ENCODE results near the gene ANKS6.

The ANKS6 gene

DNA sequence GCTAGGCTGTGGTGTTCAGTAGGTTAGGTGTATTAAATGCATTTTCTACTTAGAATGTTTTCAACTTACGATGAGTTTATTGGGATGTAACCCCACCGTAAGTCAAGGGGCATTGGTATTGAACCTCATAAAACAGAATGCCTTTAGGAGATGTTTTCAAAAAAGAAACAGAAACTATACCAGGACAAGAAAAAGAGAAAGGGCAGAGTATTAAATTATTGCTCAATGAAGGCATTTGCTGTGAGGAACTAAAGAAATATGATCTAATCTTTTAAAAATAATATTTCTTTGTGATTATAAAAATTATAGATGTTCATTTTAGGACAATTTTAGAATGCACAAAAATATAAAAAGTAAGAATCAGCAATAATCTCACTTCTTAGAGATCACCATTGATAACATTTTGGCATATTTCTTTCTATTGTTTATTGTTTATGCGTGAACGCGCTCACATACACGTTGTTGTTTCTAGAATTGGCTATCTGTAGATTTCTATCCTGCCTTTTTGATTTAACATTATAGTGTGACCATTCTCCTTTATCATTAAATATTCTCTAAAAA, 19.1 kb upstream of the ANKS6 start:
- DNase-seq (ENCODE audit: low read depth in 1 of 2, low spot score in 1 of 2) = no peak

- DNase-seq (ENCODE audit: low read depth in 1 of 2, low spot score in 1 of 2) = no peak
Observed at GRCh38 chr9:98811051-98811650, 14.8 kb upstream of the ANKS6 start.

- DNase-seq (ENCODE audit: low read depth in 1 of 2, low spot score in 1 of 2) = no peak
Observed at GRCh38 chr9:98810102-98810842, 13.9 kb upstream of the ANKS6 start.

DNA sequence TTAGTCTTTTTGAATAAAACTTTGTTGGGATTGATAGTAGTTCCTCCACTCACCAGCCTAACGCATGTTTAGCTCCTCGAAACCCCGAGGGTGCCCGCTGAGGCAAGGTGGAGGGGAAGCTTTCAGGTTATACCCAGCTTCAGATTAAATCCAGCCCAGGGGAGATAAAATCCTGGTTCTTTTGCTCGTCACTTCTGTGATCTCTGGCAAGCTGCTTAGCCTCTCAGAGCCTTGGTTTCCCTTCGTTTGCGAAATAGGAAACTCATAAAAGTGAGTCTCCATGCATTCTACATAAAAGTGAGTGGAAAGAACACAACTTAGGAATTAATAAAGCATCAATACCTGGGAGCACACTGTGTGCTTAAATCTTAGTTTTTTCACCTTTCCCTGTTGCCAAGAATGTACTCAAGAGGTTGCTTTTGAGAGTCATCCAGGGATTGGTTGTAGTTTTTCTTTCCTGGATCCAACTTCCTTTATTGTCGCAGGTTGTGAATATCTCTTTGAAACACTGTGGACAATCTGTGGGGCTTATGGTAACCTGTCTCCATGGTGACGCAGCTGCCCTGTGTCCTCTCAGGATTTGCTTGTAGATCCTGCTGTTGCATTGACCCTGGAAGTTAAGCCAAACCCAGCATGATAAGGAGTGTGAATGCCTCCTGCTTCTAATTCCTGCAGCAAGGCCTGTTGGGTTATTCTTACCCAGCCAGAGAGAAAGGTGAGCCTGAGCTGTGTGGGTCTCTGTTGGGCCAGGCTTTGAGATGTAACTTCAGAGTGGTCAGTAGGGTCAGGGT, 13.2 kb upstream of the ANKS6 start:
- DNase-seq (ENCODE audit: low read depth in 1 of 2, low spot score in 1 of 2) = no peak

DNA sequence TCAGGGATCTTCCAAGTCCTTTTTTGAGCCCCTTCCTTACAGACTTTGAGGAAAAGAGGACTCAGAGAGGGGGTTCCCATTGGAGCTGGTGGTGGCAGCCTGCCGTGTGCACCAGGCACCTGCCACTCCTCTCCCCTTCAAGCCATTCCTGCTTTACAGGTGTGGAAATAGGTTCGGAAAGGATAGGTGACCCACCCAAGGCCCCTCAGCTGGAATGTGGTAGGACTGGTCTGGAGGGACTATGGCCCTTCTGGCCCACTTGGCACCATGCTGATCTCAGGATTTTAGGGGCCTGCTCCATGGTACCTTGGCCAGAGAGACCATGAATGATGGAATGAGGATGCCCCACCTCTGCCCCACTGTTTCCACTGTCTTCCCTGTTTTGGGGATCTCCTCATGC, 12.5 kb upstream of the ANKS6 start:
- no peak for DNase-seq (ENCODE audit: low read depth in 1 of 2, low spot score in 1 of 2)

GRCh38 chr9:98808411-98808815, 12.1 kb upstream of the ANKS6 start:
- no peak for DNase-seq (ENCODE audit: low read depth in 1 of 2, low spot score in 1 of 2)

GRCh38 chr9:98807814-98808195, 11.4 kb upstream of the ANKS6 start:
- DNase-seq (ENCODE audit: low read depth in 1 of 2, low spot score in 1 of 2) = peak in 1 of 2 donors; percentile 14

- peak; percentile 15 to 31 for DNase-seq (ENCODE audit: low read depth in 1 of 2, low spot score in 1 of 2)
Observed at GRCh38 chr9:98807070-98807813, 10.9 kb upstream of the ANKS6 start, which contains the start of gene GALNT12. Gene GALNT12, plus strand, starts transcription at chr9:98807670. Its CDS starts 29 bp downstream, at chr9:98807699.

DNA sequence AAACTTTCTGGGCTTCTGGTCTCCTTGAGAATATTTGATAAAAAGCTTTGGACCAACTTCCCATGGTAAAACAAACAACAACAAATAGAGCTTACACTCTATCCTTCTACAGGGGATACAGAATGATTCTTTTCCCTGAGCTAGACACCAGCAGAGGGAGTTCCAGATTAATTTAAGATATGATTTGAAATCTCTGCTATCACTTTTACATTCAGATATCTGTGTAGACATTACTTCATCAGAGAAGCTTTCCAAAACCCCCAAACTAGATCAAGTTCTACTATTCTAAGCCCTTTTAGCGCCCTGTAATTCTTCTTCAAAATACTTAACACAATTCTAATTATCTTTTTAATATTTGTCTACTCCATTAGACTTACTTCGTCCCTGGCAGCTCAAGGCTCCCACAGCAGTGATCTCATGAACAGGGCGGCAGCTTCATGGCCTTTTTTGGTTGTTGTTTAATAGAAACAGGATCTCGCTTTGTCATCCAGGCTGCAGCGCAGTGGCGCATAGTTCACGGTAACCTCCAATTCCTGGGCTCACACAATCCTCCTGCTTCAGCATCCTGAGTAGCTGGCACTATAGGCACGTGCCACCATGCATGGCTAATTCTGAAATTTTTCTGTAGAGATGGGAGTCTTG, 10.2 kb upstream of the ANKS6 start:
- no peak for DNase-seq (ENCODE audit: low read depth in 1 of 2, low spot score in 1 of 2)

GRCh38 chr9:98805506-98806272, 9.3 kb upstream of the ANKS6 start:
- no peak for DNase-seq (ENCODE audit: low read depth in 1 of 2, low spot score in 1 of 2)

- no peak for DNase-seq (ENCODE audit: low read depth in 1 of 2, low spot score in 1 of 2)
Observed at GRCh38 chr9:98804083-98804482, 7.7 kb upstream of the ANKS6 start.

DNA sequence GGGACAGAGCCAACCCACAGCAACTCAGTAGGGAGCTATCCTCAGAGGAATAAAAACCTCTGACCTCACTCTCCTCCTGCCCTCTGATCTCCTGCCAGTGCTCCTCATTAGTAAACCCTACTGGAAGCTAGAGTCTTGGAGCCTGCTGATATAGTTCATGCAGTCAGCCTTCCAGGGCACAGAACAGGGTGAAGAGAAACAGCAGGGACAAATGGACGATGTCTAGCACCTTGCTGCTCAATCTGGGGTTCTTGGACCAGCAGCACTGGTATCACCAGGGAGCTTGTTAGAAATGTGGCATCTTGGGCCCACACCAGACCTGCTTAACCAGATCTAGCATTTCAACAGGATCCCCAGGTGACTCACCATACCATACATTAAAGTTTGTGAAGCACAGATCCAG, 5.6 kb upstream of the ANKS6 start:
- DNase-seq (ENCODE audit: low read depth in 1 of 2, low spot score in 1 of 2) = no peak

DNA sequence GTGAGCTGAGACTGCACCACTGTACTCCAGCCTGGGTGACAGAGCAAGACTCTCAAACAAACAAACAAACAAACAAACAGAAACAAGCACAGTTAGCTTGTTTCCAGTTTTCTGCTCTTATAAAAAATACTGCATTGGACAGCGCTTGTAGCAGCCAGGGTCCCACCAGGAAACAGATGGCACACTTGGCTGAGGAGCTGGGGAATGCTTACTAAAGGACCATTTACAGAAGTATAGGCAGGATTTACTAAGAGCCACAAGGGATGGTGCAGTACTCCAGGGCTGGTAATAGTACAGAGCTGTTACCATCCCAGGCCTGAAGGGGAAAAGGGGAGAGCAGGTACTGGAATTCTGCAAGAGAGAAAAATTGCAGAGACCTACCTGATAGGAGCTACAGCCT, 5.2 kb upstream of the ANKS6 start:
- no peak for DNase-seq (ENCODE audit: low read depth in 1 of 2, low spot score in 1 of 2)

- DNase-seq (ENCODE audit: low read depth in 1 of 2, low spot score in 1 of 2) = no peak
Observed at GRCh38 chr9:98798254-98798653, 1.9 kb upstream of the ANKS6 start.

GRCh38 chr9:98797491-98797890, 1.1 kb upstream of the ANKS6 start:
- no peak for DNase-seq (ENCODE audit: low read depth in 1 of 2, low spot score in 1 of 2)

DNA sequence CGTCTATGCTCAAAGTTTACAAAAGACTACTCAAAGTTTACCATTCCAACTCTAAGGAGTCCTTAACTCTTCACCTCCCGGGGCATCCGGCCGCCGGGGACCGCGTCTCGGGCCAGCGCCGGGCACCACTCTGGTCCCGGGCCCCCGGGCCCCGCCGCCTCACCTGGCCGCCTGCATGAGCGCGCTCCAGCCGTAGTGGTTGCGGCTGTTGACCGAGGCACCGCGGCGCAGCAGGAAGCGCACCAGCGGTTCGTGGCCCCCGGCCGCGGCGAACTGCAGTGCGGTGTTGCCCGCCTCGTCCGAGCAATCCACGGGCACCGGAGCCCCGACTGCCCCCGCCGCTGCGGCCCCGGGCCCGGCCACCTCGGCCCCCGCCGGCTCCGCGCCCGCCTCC, 388 bp downstream of the ANKS6 start:
- no peak for DNase-seq (ENCODE audit: low read depth in 1 of 2, low spot score in 1 of 2)

DNA sequence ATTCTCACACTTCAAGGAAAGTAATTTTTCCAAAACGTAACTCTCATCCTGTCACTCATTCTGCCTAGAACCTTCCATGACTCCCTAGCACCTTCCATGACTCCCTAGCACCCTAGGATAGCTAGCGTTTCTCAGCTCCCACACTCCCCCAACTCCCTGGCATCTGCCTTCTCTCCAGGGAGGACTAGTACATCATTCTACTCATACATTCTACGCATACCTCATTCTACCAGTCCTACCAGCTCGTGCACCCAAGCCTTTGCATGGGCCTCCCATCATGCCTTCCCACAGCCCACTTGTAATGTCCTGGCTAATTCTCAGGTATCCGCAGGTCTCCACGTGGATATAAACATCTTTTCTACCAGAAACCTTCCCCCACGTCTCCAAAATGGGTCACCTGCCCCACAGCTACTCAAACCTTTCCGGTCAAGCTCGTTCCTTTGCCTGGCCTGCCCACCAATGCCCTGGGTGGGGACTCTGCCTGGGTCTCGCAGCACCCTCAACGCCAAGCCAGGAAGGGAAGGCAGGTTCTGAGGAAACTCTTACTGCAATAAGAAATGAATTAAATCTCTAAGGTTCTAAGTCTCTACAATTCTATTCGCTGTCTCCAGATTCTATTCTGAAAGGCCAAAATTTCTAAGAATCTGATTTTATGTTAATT, 930 bp downstream of the ANKS6 start:
- no peak for DNase-seq (ENCODE audit: low read depth in 1 of 2, low spot score in 1 of 2)

DNA sequence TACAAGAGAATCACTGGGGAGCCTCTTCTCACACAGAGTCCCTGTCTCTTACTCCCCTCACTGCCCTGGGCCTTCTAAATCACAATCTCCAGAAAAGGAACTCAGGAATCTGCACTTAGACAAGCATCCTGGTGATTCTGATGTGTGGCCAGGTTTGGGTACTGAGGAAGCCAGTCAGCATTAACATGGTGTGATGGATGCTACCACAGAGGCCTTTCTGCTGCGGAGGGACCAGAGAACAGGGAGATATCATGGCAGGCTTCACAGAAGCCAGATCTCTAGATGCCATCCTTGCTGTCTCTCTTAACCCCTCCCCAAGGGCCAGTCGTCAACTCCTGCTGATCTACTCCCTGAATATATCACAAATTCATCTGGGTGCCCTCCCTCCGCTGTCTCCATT, 1.6 kb downstream of the ANKS6 start:
- DNase-seq (ENCODE audit: low read depth in 1 of 2, low spot score in 1 of 2) = no peak

DNA sequence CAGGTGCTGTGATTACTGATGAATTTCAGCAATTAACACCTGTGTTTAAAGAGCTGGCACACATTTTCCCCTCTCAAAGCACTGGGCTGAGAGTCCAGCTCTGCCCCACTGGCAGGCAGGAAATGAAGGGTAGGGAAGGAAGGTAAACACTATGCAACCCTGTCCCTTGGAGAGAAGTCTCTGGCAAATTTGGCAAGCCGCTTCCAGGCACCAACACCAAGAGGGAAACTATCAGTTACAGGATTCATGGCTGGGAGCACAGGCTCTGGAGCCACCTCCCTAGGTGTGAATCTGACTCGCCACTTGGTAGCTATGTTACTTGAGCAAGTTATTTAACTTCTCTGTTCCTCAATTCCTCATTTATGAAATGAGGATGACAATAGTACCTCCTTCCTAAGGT, 3.3 kb downstream of the ANKS6 start:
- DNase-seq (ENCODE audit: low read depth in 1 of 2, low spot score in 1 of 2) = no peak

All from stimulated activated CD4-positive, alpha-beta T cell treated with anti-CD3 and anti-CD28 coated beads, Interleukin-15, amount 100 ng/mL, for 1 hour (primary cell).